ENCODE results near the gene ARHGAP1. TPM values are rescaled to one million over a fixed set of nuclear protein-coding genes. Genes with fewer than 3 reads are reported as not detected.

ARHGAP1 gene
- total and polyA plus RNA-seq, 2 donors (not counting 3 experiments of a cell fraction or from before 2014, with no cell fraction given): 30.9 to 58.2 TPM

- CTCF ChIA-PET: no interaction called here
- FAIRE-seq: no peak
Observed at GRCh38 chr11:46725338-46726205, 25.2 kb upstream of the ARHGAP1 start.

More at GRCh38 chr11:46725338-46726205, 25.2 kb upstream of the ARHGAP1 start:
- Histone ChIP-seq H3K9me3 (replicated peaks; ENCODE audit: control insufficient read depth, insufficient read depth, low read length) (no peaks in the 10 kb centered on the region), H3K9me1 (replicated peaks; ENCODE audit: control insufficient read depth, extremely low read depth, insufficient read depth, low read length) (no peaks in the 10 kb centered on the region), H3K4me1 (ENCODE audit: control insufficient read depth, extremely low read depth, insufficient read depth, low read length) (no peaks in the 10 kb centered on the region), H3K36me3 (ENCODE audit: control insufficient read depth in 2 of 2, extremely low read depth in 1 of 2, insufficient read depth in 2 of 2, low read length in 2 of 2) (no peaks in the 10 kb centered on the region), H3K79me2 (ENCODE audit: control insufficient read depth, insufficient read depth, low read length) (no peaks in the 10 kb centered on the region), H3K27ac (ENCODE audit: insufficient read depth, low read depth, low read length) (no peak overlapping the region), H3K4me2 (ENCODE audit: insufficient read depth, low read length) (no peak overlapping the region), H3K27me3 (ENCODE audit: control insufficient read depth in 2 of 2, insufficient read depth in 2 of 2, low read length in 2 of 2) (no peaks in the 10 kb centered on the region), H4K20me1 (replicated peaks; ENCODE audit: control insufficient read depth, extremely low read depth, insufficient read depth, low read length) (no peaks in the 10 kb centered on the region), H2AFZ (ENCODE audit: low read depth, low read length) (no peak overlapping the region), H3K9ac (replicated peaks; ENCODE audit: extremely low read depth, insufficient read depth, low read length) (no peak overlapping the region), H3K4me3 (replicated peaks in 1 of 3; ENCODE audit: insufficient read depth in 1 of 3, low read depth in 1 of 3, low read length in 3 of 3) (no peak overlapping the region)
- no peak for DNase-seq (ENCODE audit: low read depth, low spot score)
- dilution Hi-C loops (cut with MboI; ENCODE audit: extremely low pct_ligation_motif_present, low sequenced_read_pairs) (no loop called here), intact Hi-C loops (cut with micrococcal nuclease) (no loop called here)
- POLR2A ChIA-PET: interaction anchor here (0.6 kb wide), 1 partner anchor 1140 kb away, joined by 3 read pairs; no protein-coding TSS in a partner anchor
- TF ChIP-seq GATA2 (IDR thresholded peaks at IDR 0.05; ENCODE audit: insufficient read depth, insufficient read length, low read depth, low read length) (no peak), FOS (IDR thresholded peaks at IDR 0.05; ENCODE audit: borderline replicate concordance, insufficient read depth, low read length) (no peak), POLR2AphosphoS5 (IDR thresholded peaks at IDR 0.05; ENCODE audit: insufficient read depth, low read depth, low read length) (no peak), EZH2 (IDR thresholded peaks at IDR 0.05; ENCODE audit: borderline replicate concordance, low read depth, low read length, severe bottlenecking) (no peak), MYC (IDR thresholded peaks at IDR 0.05; ENCODE audit: low read depth, low read length) (no peak), POLR2A (IDR thresholded peaks at IDR 0.05; ENCODE audit: low read depth, low read length) (no peak), JUN (IDR thresholded peaks at IDR 0.05; ENCODE audit: borderline replicate concordance, insufficient read depth, insufficient read length, low read depth) (no peak)
- TF ChIP-seq, protein P1, sequence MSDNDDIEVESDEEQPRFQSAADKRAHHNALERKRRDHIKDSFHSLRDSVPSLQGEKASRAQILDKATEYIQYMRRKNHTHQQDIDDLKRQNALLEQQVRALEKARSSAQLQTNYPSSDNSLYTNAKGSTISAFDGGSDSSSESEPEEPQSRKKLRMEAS (IDR thresholded peaks at IDR 0.05; ENCODE audit: insufficient read depth, insufficient read length): no peak
- TF ChIP-seq, protein P2, sequence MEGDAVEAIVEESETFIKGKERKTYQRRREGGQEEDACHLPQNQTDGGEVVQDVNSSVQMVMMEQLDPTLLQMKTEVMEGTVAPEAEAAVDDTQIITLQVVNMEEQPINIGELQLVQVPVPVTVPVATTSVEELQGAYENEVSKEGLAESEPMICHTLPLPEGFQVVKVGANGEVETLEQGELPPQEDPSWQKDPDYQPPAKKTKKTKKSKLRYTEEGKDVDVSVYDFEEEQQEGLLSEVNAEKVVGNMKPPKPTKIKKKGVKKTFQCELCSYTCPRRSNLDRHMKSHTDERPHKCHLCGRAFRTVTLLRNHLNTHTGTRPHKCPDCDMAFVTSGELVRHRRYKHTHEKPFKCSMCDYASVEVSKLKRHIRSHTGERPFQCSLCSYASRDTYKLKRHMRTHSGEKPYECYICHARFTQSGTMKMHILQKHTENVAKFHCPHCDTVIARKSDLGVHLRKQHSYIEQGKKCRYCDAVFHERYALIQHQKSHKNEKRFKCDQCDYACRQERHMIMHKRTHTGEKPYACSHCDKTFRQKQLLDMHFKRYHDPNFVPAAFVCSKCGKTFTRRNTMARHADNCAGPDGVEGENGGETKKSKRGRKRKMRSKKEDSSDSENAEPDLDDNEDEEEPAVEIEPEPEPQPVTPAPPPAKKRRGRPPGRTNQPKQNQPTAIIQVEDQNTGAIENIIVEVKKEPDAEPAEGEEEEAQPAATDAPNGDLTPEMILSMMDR (IDR thresholded peaks at IDR 0.05; ENCODE audit: extremely low read depth in 1 of 2, insufficient read depth in 1 of 2, low read depth in 1 of 2, low read length in 2 of 2): no peak
- BruUV-seq (replicated peaks): no TSS peak
